Brain pericyte (primary cell): Measurements from ENCODE around the gene HES6.
"Not testable (repeated sequence)": the region's sequence is repeated elsewhere in the genome, so short reads cannot be mapped to it uniquely, and the experiment has no call there.

Source experiments
- DNase-seq: peaks from one replicate; pipeline ENCODE4 v3.0.0-alpha.2; 2012; ENCODE audit warnings: low read depth, low spot score

Gene HES6

GRCh38 chr2:238273433-238273832 lies 33.6 kb upstream of the HES6 start:
- not testable (repeated sequence) for DNase-seq

GRCh38 chr2:238272156-238272555 lies 32.3 kb upstream of the HES6 start:
- DNase-seq = no peak

- DNase-seq = not testable (repeated sequence)
Measured at GRCh38 chr2:238271686-238272085, 31.8 kb upstream of the HES6 start.

- no peak for DNase-seq
Measured at GRCh38 chr2:238271061-238271554, 31.3 kb upstream of the HES6 start.

GRCh38 chr2:238270606-238271005 lies 30.8 kb upstream of the HES6 start:
- DNase-seq = no peak

- no peak for DNase-seq
Measured at GRCh38 chr2:238269741-238270140, 29.9 kb upstream of the HES6 start.

GRCh38 chr2:238267884-238268680 lies 28.2 kb upstream of the HES6 start:
- no peak for DNase-seq

GRCh38 chr2:238267341-238267710 lies 27.5 kb upstream of the HES6 start:
- DNase-seq = no peak

GRCh38 chr2:238265605-238266004 lies 25.8 kb upstream of the HES6 start:
- no peak for DNase-seq

GRCh38 chr2:238264072-238264460 lies 24.2 kb upstream of the HES6 start:
- no peak for DNase-seq

- DNase-seq = peak; percentile 72
Measured at GRCh38 chr2:238263204-238264071, 23.6 kb upstream of the HES6 start.

- no peak for DNase-seq
Measured at GRCh38 chr2:238262496-238263122, 22.8 kb upstream of the HES6 start.

GRCh38 chr2:238261718-238262375 lies 22.0 kb upstream of the HES6 start:
- DNase-seq = no peak

- DNase-seq = no peak
Measured at GRCh38 chr2:238260883-238261282, 21.0 kb upstream of the HES6 start.

GRCh38 chr2:238259061-238260020 lies 19.5 kb upstream of the HES6 start:
- DNase-seq = no peak

- no peak for DNase-seq
Measured at GRCh38 chr2:238257786-238258700, 18.2 kb upstream of the HES6 start.

GRCh38 chr2:238256594-238257104 lies 16.8 kb upstream of the HES6 start:
- DNase-seq = no peak

GRCh38 chr2:238256111-238256510 lies 16.3 kb upstream of the HES6 start:
- DNase-seq = no peak

- no peak for DNase-seq
Measured at GRCh38 chr2:238255636-238256035, 15.8 kb upstream of the HES6 start.
